ENCODE results near the gene SMPX. TPM values are rescaled to one million over a fixed set of nuclear protein-coding genes. Genes with fewer than 3 reads are reported as not detected.

The SMPX gene
- total and polyA plus RNA-seq, 2 of the 4 experiments (the other 2 are of a cell fraction): not detected

GRCh38 chrX:21700967-21701366, 56.9 kb downstream of the SMPX start:
- ChIA-PET POLR2A (ENCODE audit: unreplicated experiment) (no interaction called here), CTCF (interaction anchor here (0.6 kb wide), 1 partner anchor 1096 kb away, joined by 4 read pairs; no protein-coding TSS in a partner anchor)
- no peak overlapping the region for H3K18ac ChIP-seq (ENCODE audit: low read depth, low read length)
- H2AFZ ChIP-seq (replicated peaks; ENCODE audit: low read length, poor library complexity): no peak overlapping the region
- H2AK5ac ChIP-seq (ENCODE audit: low read depth, low read length): no peak overlapping the region
- intact Hi-C loops (cut with micrococcal nuclease) (no loop called here), dilution Hi-C loops (cut with HindIII; ENCODE audit: low sequenced_read_pairs, unreplicated experiment) (no loop called here), in situ Hi-C loops (cut with MboI; ENCODE audit: low sequenced_read_pairs) (no loop called here)
- H3K27ac ChIP-seq (ENCODE audit: insufficient read depth, low read length): no peak overlapping the region
- no peak overlapping the region for H2BK5ac ChIP-seq (ENCODE audit: low read depth, low read length, poor library complexity, severe bottlenecking)
- no peak overlapping the region for H2BK15ac ChIP-seq (ENCODE audit: low read depth, low read length)
- no peaks in the 10 kb centered on the region for H3K9me1 ChIP-seq (ENCODE audit: insufficient read depth, low read length)
- no peak overlapping the region for H3K56ac ChIP-seq (ENCODE audit: extremely low read depth, insufficient read depth, low read length)
- TF ChIP-seq USF2 (IDR thresholded peaks at IDR 0.05; ENCODE audit: low read depth, low read length) (no peak), FOS (IDR thresholded peaks at IDR 0.05; ENCODE audit: low read depth, low read length) (no peak), POLR2A (IDR thresholded peaks at IDR 0.05; ENCODE audit: low read depth, low read length) (no peak), ELK1 (IDR thresholded peaks at IDR 0.05; ENCODE audit: borderline replicate concordance, low read depth, low read length) (no peak)
- H3K23ac ChIP-seq (ENCODE audit: low read depth, low read length): no peak overlapping the region
- peaks cover 2% of the 10 kb centered on the region; the same call in 1 of the 2 replicates for H3K27me3 ChIP-seq (ENCODE audit: control insufficient read depth, insufficient read depth, low read length)
- H2BK120ac ChIP-seq (ENCODE audit: low read depth, low read length): no peak overlapping the region
- no peak overlapping the region for H4K91ac ChIP-seq (ENCODE audit: insufficient read depth, low read depth, low read length)
- H3K9ac ChIP-seq (ENCODE audit: low read depth, low read length): no peak overlapping the region
- H2BK20ac ChIP-seq (ENCODE audit: low read depth, low read length): no peak overlapping the region
- H4K5ac ChIP-seq (ENCODE audit: low read depth, low read length): no peak overlapping the region
- no TSS peak for BruUV-seq (replicated peaks)
- no peak overlapping the region for H3K14ac ChIP-seq (replicated peaks; ENCODE audit: low read depth, low read length)
- no peak for DNase-seq
- no peak overlapping the region for H3K4me3 ChIP-seq (ENCODE audit: insufficient read depth, low read depth, low read length)
- no peak for ATAC-seq (ENCODE audit: low read depth)
- no peak overlapping the region for H4K8ac ChIP-seq (ENCODE audit: low read depth in 2 of 2, low read length in 2 of 2)
- WGBS, 2 experiments (ENCODE audit: extremely low coverage in 2 of 2, insufficient read length in 1 of 2): no CpG with 5 or more reads among the region's 3 CpGs
- no peaks in the 10 kb centered on the region for H3K9me3 ChIP-seq (ENCODE audit: control insufficient read depth, insufficient read depth, low read length)
- no peak overlapping the region for H2AK9ac ChIP-seq (replicated peaks; ENCODE audit: low read depth, low read length, poor library complexity)
- H3K79me1 ChIP-seq (ENCODE audit: low read depth in 1 of 2, low read length in 2 of 2): no peaks in the 10 kb centered on the region
- no peaks in the 10 kb centered on the region for H4K20me1 ChIP-seq (ENCODE audit: insufficient read depth, low read length)
- H3K4me1 ChIP-seq (ENCODE audit: control insufficient read depth, insufficient read depth, low read length): no peaks in the 10 kb centered on the region
- H3K4ac ChIP-seq (ENCODE audit: low read depth, low read length): no peak overlapping the region
- no peak overlapping the region for H3K4me2 ChIP-seq (ENCODE audit: low read depth, low read length)
- no peaks in the 10 kb centered on the region for H3K36me3 ChIP-seq (ENCODE audit: control insufficient read depth, insufficient read depth, low read length)
